Right atrium auricular region (tissue), 2 donors: ENCODE measurements around the gene SMCHD1. TPM values are rescaled to one million over a fixed set of nuclear protein-coding genes. Genes with fewer than 3 reads are reported as not detected.

Experiments used
- DNase-seq: peaks from one replicate; pipeline ENCODE4 v3.0.0-alpha.2; 2019; ENCODE audit warnings: low spot score
- H3K27ac ChIP-seq, 2 donors: fragments of 200-600 bp; sonication (generic); 1 replicate in 1 of 2; 2 replicates in 1 of 2; pipeline ENCODE4 v1.5.1; 2016 to 2019
- H3K27me3 ChIP-seq, 2 donors: fragments of 200-600 bp; sonication (generic); one replicate each; pipeline versions ENCODE4 v1.5.1 to v1.6.0; 2017 to 2019
- H3K36me3 ChIP-seq: fragments of 200-600 bp; sonication (generic); one replicate; pipeline ENCODE4 v1.5.1; 2016
- H3K4me1 ChIP-seq, 2 donors: fragments of 200-600 bp; sonication (generic); one replicate each; pipeline versions ENCODE4 v1.5.1 to v1.6.0; 2017 to 2019
- H3K4me3 ChIP-seq, 2 donors: fragments of 200-600 bp; sonication (generic); 1 replicate in 1 of 2; 2 replicates in 1 of 2; pipeline ENCODE4 v1.5.1; 2017 to 2019; ENCODE audit warnings: mild to moderate bottlenecking in 1 of 2, moderate library complexity in 1 of 2
- H3K9me3 ChIP-seq, 2 donors: fragments of 200-600 bp; sonication (generic); one replicate each; pipeline ENCODE4 v1.5.1; 2019
- total RNA-seq, 2 donors: library from RNA; depleted of rRNA; stranded (reverse); fragments of >200 nt; gene quantifications; one replicate each; pipeline ENCODE4 v1.1.0, GENCODE V29; 2016
- TF ChIP-seq, protein P1 (sequence below), 2 donors: fragments of 200-600 bp; sonication (generic); IDR thresholded peaks; one replicate each; pipeline ENCODE4 v1.5.1; 2019; ENCODE audit warnings: antibody characterized with exemption in 2 of 2

Gene SMCHD1
- total RNA-seq, 2 donors from 2014 or later: 27.8 to 34.0 TPM

GRCh38 chr18:2617401-2617998 lies 38.0 kb upstream of the SMCHD1 start:
- TF ChIP-seq, protein P1, sequence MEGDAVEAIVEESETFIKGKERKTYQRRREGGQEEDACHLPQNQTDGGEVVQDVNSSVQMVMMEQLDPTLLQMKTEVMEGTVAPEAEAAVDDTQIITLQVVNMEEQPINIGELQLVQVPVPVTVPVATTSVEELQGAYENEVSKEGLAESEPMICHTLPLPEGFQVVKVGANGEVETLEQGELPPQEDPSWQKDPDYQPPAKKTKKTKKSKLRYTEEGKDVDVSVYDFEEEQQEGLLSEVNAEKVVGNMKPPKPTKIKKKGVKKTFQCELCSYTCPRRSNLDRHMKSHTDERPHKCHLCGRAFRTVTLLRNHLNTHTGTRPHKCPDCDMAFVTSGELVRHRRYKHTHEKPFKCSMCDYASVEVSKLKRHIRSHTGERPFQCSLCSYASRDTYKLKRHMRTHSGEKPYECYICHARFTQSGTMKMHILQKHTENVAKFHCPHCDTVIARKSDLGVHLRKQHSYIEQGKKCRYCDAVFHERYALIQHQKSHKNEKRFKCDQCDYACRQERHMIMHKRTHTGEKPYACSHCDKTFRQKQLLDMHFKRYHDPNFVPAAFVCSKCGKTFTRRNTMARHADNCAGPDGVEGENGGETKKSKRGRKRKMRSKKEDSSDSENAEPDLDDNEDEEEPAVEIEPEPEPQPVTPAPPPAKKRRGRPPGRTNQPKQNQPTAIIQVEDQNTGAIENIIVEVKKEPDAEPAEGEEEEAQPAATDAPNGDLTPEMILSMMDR (IDR thresholded peaks at IDR 0.05): no peak

DNA sequence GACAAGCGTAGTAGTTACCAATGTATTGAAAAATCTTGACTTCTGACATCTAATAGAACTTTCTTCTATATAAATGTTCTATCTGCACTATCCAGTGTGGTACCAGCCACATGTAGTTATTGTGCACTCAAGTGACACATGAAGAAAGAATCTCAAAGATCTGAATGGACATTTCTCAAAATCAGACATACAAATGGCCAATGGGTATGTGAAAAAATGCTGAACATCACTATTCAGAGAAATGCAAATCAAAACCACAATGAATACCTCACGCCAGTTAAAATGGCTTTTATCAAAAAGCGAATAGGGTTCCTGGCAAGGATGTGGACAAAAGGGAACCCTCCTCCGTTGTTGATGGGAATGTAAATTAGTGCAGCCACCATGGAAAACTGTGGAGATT lies 37.5 kb upstream of the SMCHD1 start:
- Histone ChIP-seq H3K27ac (no peak overlapping the region), H3K4me1 (no peaks in the 10 kb centered on the region), H3K4me3 (no peak overlapping the region), H3K36me3 (no peaks in the 10 kb centered on the region), H3K9me3 (no peaks in the 10 kb centered on the region), H3K27me3 (no peaks in the 10 kb centered on the region)
- DNase-seq: no peak
- TF ChIP-seq, protein P1 (IDR thresholded peaks at IDR 0.05): no peak

More at GRCh38 chr18:2617401-2617998, 38.0 kb upstream of the SMCHD1 start:
- H3K9me3 ChIP-seq: no peaks in the 10 kb centered on the region
- no peaks in the 10 kb centered on the region for H3K27me3 ChIP-seq
- no peaks in the 10 kb centered on the region for H3K36me3 ChIP-seq
- no peak overlapping the region for H3K4me3 ChIP-seq
- no peaks in the 10 kb centered on the region for H3K4me1 ChIP-seq
- no peak overlapping the region for H3K27ac ChIP-seq
- DNase-seq: no peak

DNA sequence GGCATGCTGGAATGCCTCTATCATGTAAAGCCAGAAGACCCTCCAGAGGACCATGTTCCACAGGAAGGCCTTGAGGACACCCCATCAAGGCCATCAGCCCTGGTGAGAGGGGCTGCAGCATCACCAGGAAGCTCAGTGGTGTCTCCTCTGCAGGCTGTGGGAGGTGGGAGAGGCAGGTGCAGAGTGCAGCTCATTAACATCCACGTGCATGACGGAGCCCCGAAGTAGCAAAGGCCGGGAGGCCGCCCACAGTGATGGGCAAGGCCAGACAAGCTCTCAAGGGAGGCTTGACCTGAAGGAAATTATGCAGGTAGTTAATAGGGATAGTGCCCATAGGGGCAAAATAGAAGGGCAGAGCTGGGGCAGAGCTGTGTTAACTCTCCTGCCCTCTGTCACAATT lies 30.3 kb upstream of the SMCHD1 start:
- no peaks in the 10 kb centered on the region for H3K27me3 ChIP-seq
- no peak for DNase-seq
- H3K36me3 ChIP-seq: no peaks in the 10 kb centered on the region
- H3K9me3 ChIP-seq: no peaks in the 10 kb centered on the region
- no peaks in the 10 kb centered on the region for H3K4me1 ChIP-seq
- H3K27ac ChIP-seq: no peak overlapping the region
- H3K4me3 ChIP-seq: no peak overlapping the region
- TF ChIP-seq, protein P1 (IDR thresholded peaks at IDR 0.05): no peak

- no peaks in the 10 kb centered on the region for H3K9me3 ChIP-seq
- no peak overlapping the region for H3K27ac ChIP-seq
- H3K27me3 ChIP-seq: no peaks in the 10 kb centered on the region
- H3K4me1 ChIP-seq: no peaks in the 10 kb centered on the region
- TF ChIP-seq, protein P1 (IDR thresholded peaks at IDR 0.05): no peak
- no peak for DNase-seq
- H3K36me3 ChIP-seq: no peaks in the 10 kb centered on the region
- H3K4me3 ChIP-seq: no peak overlapping the region
These were observed 27.7 kb upstream of the SMCHD1 start for GRCh38 chr18:2627821-2628276.

GRCh38 chr18:2629003-2629402 lies 26.5 kb upstream of the SMCHD1 start:
- TF ChIP-seq, protein P1 (IDR thresholded peaks at IDR 0.05): no peak
- H3K4me1 ChIP-seq: no peaks in the 10 kb centered on the region
- H3K27ac ChIP-seq: no peak overlapping the region
- no peaks in the 10 kb centered on the region for H3K36me3 ChIP-seq
- H3K9me3 ChIP-seq: no peaks in the 10 kb centered on the region
- H3K27me3 ChIP-seq: no peaks in the 10 kb centered on the region
- no peak for DNase-seq
- no peak overlapping the region for H3K4me3 ChIP-seq

DNA sequence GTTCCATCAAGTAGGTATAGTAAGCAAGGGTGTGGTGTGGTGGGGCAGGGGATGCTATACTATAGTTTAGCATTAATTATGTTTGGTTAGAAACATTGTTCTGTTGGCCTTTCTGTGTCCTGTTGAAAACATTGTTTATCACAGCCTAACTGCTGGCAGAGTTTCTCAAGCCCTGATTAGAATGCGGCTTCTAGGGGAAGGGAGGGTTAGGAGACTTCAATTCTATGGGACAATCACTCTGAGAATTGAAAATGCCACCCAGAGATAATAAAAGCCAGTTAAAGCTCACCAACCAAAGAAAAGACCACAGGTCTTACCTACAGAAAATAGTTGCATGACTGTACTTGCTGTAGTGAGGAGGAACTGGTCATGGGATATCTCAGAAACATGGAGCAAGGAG lies 19.9 kb upstream of the SMCHD1 start:
- Histone ChIP-seq H3K36me3 (no peaks in the 10 kb centered on the region), H3K4me1 (peaks cover 0 to 11% of the 10 kb centered on the region in 2 donors), H3K27me3 (no peaks in the 10 kb centered on the region), H3K9me3 (no peaks in the 10 kb centered on the region), H3K4me3 (no peak overlapping the region), H3K27ac (peak overlapping the region; percentile 75 to 82)
- DNase-seq: no peak
- TF ChIP-seq, protein P1 (IDR thresholded peaks at IDR 0.05): no peak
